Measurements from ENCODE around the gene NDUFB8. TPM values are rescaled to one million over a fixed set of nuclear protein-coding genes. Genes with fewer than 3 reads are reported as not detected.

Gene NDUFB8
- total and polyA plus RNA-seq, 4 experiments from 2014 or later = 141 to 613 (median 318) TPM

DNA sequence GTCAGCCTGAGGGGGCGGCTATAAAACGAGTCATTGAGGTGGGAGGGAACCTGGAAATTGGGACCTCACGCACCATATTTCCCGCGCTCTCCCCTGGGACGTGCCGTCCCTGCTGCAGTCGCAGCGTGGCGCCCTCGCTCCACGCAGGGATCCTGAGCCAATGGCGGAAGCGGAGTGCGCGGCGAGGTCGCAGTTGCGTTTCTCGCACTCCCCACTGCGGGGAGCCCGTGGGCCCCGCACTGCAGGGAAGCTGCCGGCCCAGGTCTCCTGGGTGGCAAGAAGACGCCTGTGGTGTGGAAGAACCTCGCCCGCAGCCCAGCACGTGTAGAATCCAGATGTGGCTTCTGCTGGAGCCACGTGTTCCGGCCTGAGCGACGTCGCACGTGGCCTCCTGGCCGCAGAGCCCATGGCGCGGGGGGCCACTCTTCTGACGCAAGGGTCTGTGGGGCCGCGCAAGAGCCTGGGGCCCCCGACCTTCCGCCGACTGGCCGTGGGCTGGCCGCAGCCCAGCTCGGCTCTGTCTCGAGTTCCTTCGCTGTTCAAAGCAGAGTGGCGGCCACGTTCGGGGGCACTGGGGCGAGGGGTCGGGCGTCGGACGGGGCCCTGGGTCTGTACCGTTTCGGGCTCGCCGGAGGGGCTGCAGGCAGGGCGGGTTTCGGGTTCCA is 32.5 kb upstream of the NDUFB8 start:
- Histone ChIP-seq H3K4me1 (ENCODE audit: insufficient read depth, low read length) (peaks cover 17% of the 10 kb centered on the region), H3K27ac (ENCODE audit: low read depth, low read length) (no peak overlapping the region), H3K27me3 (ENCODE audit: insufficient read depth, low read length) (no peaks in the 10 kb centered on the region), H3K36me3 (ENCODE audit: insufficient read depth, low read length) (no peaks in the 10 kb centered on the region), H3K9me3 (ENCODE audit: control insufficient read depth in 1 of 2, low read length in 2 of 2) (no peaks in the 10 kb centered on the region), H3K4me3 (ENCODE audit: low read length in 2 of 2) (no peak overlapping the region)
- Mint-ChIP-seq H3K9me3 (peaks cover 0 to 2% (median 0%) of the 10 kb centered on the region in 8 donors), H3K27ac (no peak overlapping the region), H3K4me3 (peak overlapping the region; percentile 7 to 71 (median 58)), H3K27me3 (peaks cover 26 to 43% of the 10 kb centered on the region in 2 donors), H3K4me1 (peaks cover 14 to 22% (median 16%) of the 10 kb centered on the region in 4 donors), H3K36me3 (peaks cover 7 to 11% of the 10 kb centered on the region in 2 donors)
- intact Hi-C loops (cut with micrococcal nuclease) = loop anchor here (1.0 to 10.0 kb wide), 6 partner anchors 165 to 452 kb away; partner anchors contain the start of genes LZTS2 and SLF2
- ChIA-PET CTCF (ENCODE audit: partially characterized antibody) (interaction anchor here (0.6 to 3.6 kb wide), 11 partner anchors 9 to 579 kb away, joined by 3 to 21 read pairs (median 3); partner anchors contain the start of genes PDZD7 and SFXN3), POLR2A (ENCODE audit: partially characterized antibody) (interaction anchor here (0.6 kb wide), 1 partner anchor 435 kb away, joined by 3 read pairs; no protein-coding TSS in a partner anchor)
- DNase-seq = peak; percentile 77 to 79 (median 79)

DNA sequence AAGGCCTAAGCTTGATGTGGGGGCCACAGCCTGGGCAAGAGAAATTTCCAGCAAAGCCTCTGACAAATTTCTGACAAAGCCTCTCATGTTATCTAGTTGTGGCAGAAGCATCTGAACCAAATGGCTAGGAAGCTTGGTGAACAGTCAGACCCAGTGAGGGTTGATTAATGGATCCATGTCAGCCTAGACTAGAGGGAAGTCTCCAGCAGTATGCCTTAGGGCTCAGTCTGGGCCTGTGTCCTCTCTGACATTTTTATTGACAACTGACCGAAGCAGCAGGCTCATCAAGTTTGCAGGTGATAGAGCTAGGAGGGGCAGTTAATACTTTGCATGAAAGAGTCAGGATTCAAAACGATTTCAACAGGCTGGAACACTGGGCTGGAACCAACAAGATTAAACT is 31.3 kb upstream of the NDUFB8 start:
- no peaks in the 10 kb centered on the region for H3K27me3 ChIP-seq (ENCODE audit: insufficient read depth, low read length)
- ChIA-PET POLR2A (ENCODE audit: partially characterized antibody) (no interaction called here), CTCF (ENCODE audit: partially characterized antibody) (interaction anchor here (1.2 to 3.6 kb wide), 6 partner anchors 181 to 453 kb away, joined by 3 to 21 read pairs (median 4); no protein-coding TSS in a partner anchor)
- H3K27ac ChIP-seq (ENCODE audit: low read depth, low read length) = no peak overlapping the region
- H3K36me3 Mint-ChIP-seq = peaks cover 18 to 20% of the 10 kb centered on the region in 2 donors
- no peaks in the 10 kb centered on the region for H3K9me3 ChIP-seq (ENCODE audit: control insufficient read depth in 1 of 2, low read length in 2 of 2)
- no peak for DNase-seq
- intact Hi-C loops (cut with micrococcal nuclease) = loop anchor here (5.0 to 10.0 kb wide), 3 partner anchors 166 to 436 kb away; partner anchors contain the start of genes LZTS2 and SLF2
- H3K4me1 Mint-ChIP-seq = peaks cover 14 to 22% (median 17%) of the 10 kb centered on the region in 4 donors
- peak overlapping the region in 5 of 8 donors; percentile 35 to 53 (median 50) for H3K4me3 Mint-ChIP-seq
- peaks cover 0 to 2% (median 0%) of the 10 kb centered on the region in 8 donors for H3K9me3 Mint-ChIP-seq
- no peaks in the 10 kb centered on the region for H3K36me3 ChIP-seq (ENCODE audit: insufficient read depth, low read length)
- no peak overlapping the region for H3K27ac Mint-ChIP-seq
- H3K4me3 ChIP-seq (ENCODE audit: low read length in 2 of 2) = no peak overlapping the region
- H3K27me3 Mint-ChIP-seq = peaks cover 15 to 31% of the 10 kb centered on the region in 2 donors
- H3K4me1 ChIP-seq (ENCODE audit: insufficient read depth, low read length) = peaks cover 17% of the 10 kb centered on the region

DNA sequence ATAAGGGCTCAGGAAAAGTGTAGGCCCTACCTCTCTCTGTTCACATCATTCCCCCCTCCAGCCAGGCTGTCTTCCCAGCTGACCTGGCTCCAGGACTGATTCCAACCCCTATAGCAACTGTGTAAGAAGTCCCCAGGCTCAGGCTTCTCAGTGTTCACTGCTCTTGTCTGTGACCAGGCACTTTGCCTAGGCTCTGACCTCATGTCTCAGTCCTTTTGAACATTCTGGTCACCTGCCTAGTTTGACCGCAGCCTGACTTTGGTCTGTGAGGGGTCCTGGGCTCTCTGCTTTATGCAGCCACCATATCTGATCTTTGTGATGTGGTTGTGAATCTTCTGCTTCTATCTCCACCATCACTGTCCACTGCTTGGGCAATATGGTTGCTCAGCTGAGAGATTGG is 30.6 kb upstream of the NDUFB8 start:
- H3K36me3 ChIP-seq (ENCODE audit: insufficient read depth, low read length) = no peaks in the 10 kb centered on the region
- DNase-seq = no peak
- H3K27me3 ChIP-seq (ENCODE audit: insufficient read depth, low read length) = no peaks in the 10 kb centered on the region
- peaks cover 17% of the 10 kb centered on the region for H3K4me1 ChIP-seq (ENCODE audit: insufficient read depth, low read length)
- Mint-ChIP-seq H3K9me3 (peaks cover 0 to 2% (median 0%) of the 10 kb centered on the region in 8 donors), H3K4me1 (peaks cover 14 to 22% (median 17%) of the 10 kb centered on the region in 4 donors), H3K36me3 (peaks cover 22 to 28% of the 10 kb centered on the region in 2 donors), H3K4me3 (no peak overlapping the region), H3K27ac (peak overlapping the region in 1 of 7 donors; percentile 17), H3K27me3 (peaks cover 11 to 26% of the 10 kb centered on the region in 2 donors)
- no peaks in the 10 kb centered on the region for H3K9me3 ChIP-seq (ENCODE audit: control insufficient read depth in 1 of 2, low read length in 2 of 2)
- CTCF ChIA-PET (ENCODE audit: partially characterized antibody) = interaction anchor here (1.2 to 3.6 kb wide), 5 partner anchors 181 to 454 kb away, joined by 3 to 21 read pairs (median 4); no protein-coding TSS in a partner anchor
- POLR2A ChIA-PET (ENCODE audit: partially characterized antibody) = no interaction called here
- intact Hi-C loops (cut with micrococcal nuclease) = loop anchor here (5.0 to 10.0 kb wide), 3 partner anchors 167 to 437 kb away; partner anchors contain the start of genes LZTS2 and SLF2
- no peak overlapping the region for H3K27ac ChIP-seq (ENCODE audit: low read depth, low read length)
- no peak overlapping the region for H3K4me3 ChIP-seq (ENCODE audit: low read length in 2 of 2)

DNA sequence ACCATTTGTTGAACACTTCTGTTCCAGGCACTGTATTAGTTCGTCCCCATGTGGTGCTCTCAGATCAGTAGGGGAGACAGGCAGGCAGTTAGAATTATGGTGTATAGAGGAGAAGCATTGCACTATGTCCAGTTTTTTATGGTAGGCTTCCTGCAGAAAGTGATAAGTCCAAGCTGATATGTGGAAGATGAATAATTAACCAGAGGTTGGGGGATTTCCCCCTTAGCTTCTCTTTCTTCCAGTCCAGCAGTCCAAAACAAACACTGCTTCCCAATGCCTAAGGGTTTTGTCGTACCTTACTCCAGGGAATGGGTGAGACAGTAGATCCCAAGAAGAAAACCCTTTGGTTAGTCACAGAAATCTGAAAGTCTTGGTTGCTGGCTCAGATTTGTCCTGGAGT is 25.2 kb upstream of the NDUFB8 start:
- POLR2A ChIA-PET (ENCODE audit: partially characterized antibody) = interaction anchor here (0.9 to 1.3 kb wide), 2 partner anchors 14 to 19 kb away, joined by 3 read pairs; partner anchors contain the start of gene HIF1AN
- H3K4me3 Mint-ChIP-seq = no peak overlapping the region

DNA sequence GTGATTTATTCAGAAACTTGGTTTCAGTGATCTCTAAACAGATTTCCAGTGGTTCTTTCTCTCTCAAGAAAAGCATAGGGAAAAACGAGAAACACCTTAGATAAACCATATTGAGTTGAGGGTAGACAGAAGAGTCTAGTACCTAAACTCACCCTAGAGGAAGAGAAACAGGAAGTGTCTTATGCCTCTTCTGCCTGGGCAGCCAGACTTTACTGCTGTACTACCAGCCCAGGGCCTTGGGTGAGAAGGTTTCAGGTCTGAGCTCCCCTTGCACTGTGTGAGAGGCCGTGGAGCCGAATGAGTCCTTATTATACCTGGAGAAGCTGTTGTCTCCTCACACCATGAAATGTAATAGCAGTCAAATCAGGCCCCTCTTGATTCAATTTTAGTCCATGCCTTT is 24.3 kb upstream of the NDUFB8 start:
- peaks cover 6% of the 10 kb centered on the region for H3K36me3 ChIP-seq (ENCODE audit: insufficient read depth, low read length)

More for the DNA sequence above, 25.2 kb upstream of the NDUFB8 start:
- Histone ChIP-seq H3K9me3 (ENCODE audit: control insufficient read depth in 1 of 2, low read length in 2 of 2) (no peaks in the 10 kb centered on the region), H3K4me1 (ENCODE audit: insufficient read depth, low read length) (no peaks in the 10 kb centered on the region), H3K27me3 (ENCODE audit: insufficient read depth, low read length) (no peaks in the 10 kb centered on the region), H3K4me3 (ENCODE audit: low read length in 2 of 2) (no peak overlapping the region), H3K27ac (ENCODE audit: low read depth, low read length) (no peak overlapping the region), H3K36me3 (ENCODE audit: insufficient read depth, low read length) (no peaks in the 10 kb centered on the region)
- Mint-ChIP-seq H3K36me3 (peaks cover 47 to 48% of the 10 kb centered on the region in 2 donors), H3K27me3 (no peaks in the 10 kb centered on the region), H3K9me3 (no peaks in the 10 kb centered on the region), H3K4me1 (peaks cover 0 to 2% (median 0%) of the 10 kb centered on the region in 4 donors), H3K27ac (no peak overlapping the region)
- intact Hi-C loops (cut with micrococcal nuclease) = no loop called here
- no peak for DNase-seq
- CTCF ChIA-PET (ENCODE audit: partially characterized antibody) = interaction anchor here (1.2 kb wide), 1 partner anchor 41 kb away, joined by 3 read pairs; no protein-coding TSS in a partner anchor

DNA sequence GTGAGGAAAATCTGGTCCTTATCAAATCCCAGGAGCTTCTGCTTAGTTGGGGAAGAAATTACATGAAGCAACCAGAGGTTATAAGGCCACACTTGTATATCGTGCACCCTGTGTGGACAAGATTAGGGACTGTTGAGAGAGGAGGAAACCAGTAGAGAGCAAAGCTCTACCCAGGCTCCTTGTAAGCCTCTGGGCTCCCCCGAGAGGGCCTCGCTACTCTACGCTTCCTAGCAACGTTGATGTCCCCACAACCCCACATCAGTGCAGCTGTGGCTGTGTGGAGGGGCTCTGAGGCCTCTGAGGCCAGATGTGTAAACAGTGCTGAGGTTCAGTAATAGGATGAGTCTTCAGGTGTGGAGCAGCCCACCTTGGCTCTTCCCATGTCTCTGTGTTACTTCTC is 22.1 kb upstream of the NDUFB8 start:
- Mint-ChIP-seq H3K27ac (no peak overlapping the region), H3K36me3 (peaks cover 65 to 67% of the 10 kb centered on the region in 2 donors), H3K4me1 (peaks cover 0 to under 1% (median 0%) of the 10 kb centered on the region in 4 donors), H3K9me3 (no peaks in the 10 kb centered on the region), H3K27me3 (no peaks in the 10 kb centered on the region), H3K4me3 (no peak overlapping the region)
- ChIA-PET CTCF (ENCODE audit: partially characterized antibody) (interaction anchor here (1.4 to 1.6 kb wide), 2 partner anchors 11 to 16 kb away, joined by 4 to 5 read pairs; partner anchors contain the start of gene HIF1AN), POLR2A (ENCODE audit: partially characterized antibody) (no interaction called here)
- Histone ChIP-seq H3K36me3 (ENCODE audit: insufficient read depth, low read length) (peaks cover 27% of the 10 kb centered on the region), H3K27me3 (ENCODE audit: insufficient read depth, low read length) (no peaks in the 10 kb centered on the region), H3K4me1 (ENCODE audit: insufficient read depth, low read length) (no peaks in the 10 kb centered on the region), H3K27ac (ENCODE audit: low read depth, low read length) (no peak overlapping the region), H3K9me3 (ENCODE audit: control insufficient read depth in 1 of 2, low read length in 2 of 2) (no peaks in the 10 kb centered on the region), H3K4me3 (ENCODE audit: low read length in 2 of 2) (no peak overlapping the region)
- intact Hi-C loops (cut with micrococcal nuclease) = no loop called here
- DNase-seq = no peak

More for the DNA sequence above, 24.3 kb upstream of the NDUFB8 start:
- Histone ChIP-seq H3K27me3 (ENCODE audit: insufficient read depth, low read length) (no peaks in the 10 kb centered on the region), H3K4me1 (ENCODE audit: insufficient read depth, low read length) (no peaks in the 10 kb centered on the region), H3K27ac (ENCODE audit: low read depth, low read length) (no peak overlapping the region), H3K4me3 (ENCODE audit: low read length in 2 of 2) (no peak overlapping the region), H3K9me3 (ENCODE audit: control insufficient read depth in 1 of 2, low read length in 2 of 2) (no peaks in the 10 kb centered on the region)
- CTCF ChIA-PET (ENCODE audit: partially characterized antibody) = interaction anchor here (0.9 to 1.6 kb wide), 4 partner anchors 8 to 19 kb away, joined by 3 to 4 read pairs (median 4); partner anchors contain the start of gene HIF1AN
- Mint-ChIP-seq H3K4me3 (no peak overlapping the region), H3K27ac (peak overlapping the region in 2 of 7 donors; percentile 12 to 41), H3K36me3 (peaks cover 56 to 57% of the 10 kb centered on the region in 2 donors), H3K4me1 (peaks cover 0 to 2% (median 0%) of the 10 kb centered on the region in 4 donors), H3K9me3 (no peaks in the 10 kb centered on the region), H3K27me3 (no peaks in the 10 kb centered on the region)
- POLR2A ChIA-PET (ENCODE audit: partially characterized antibody) = no interaction called here
- no peak for DNase-seq
- intact Hi-C loops (cut with micrococcal nuclease) = no loop called here

DNA sequence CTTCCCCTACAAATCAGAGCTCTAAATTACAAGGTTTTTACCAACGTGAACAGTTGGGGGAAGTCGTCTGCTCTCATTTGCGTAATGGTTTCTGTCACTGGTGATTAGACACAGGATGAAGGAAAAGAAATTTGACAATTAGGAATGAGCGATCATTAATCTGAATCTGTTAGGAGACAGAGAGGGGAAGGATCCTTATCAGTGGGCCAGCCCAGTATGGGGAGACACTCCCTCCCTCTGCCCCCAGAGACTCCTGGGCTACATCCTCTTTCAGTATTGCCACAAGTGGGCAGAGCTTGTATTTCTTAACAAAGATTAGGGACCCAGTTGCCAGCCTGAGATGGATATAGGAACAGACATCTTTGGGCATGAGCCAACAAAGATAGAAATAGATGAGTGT is 21.5 kb upstream of the NDUFB8 start:
- Mint-ChIP-seq H3K4me3 (no peak overlapping the region), H3K27me3 (no peaks in the 10 kb centered on the region), H3K27ac (peak overlapping the region in 2 of 7 donors; percentile 1 to 47), H3K4me1 (no peaks in the 10 kb centered on the region), H3K36me3 (peaks cover 66% of the 10 kb centered on the region in 2 donors), H3K9me3 (no peaks in the 10 kb centered on the region)
- Histone ChIP-seq H3K27ac (ENCODE audit: low read depth, low read length) (no peak overlapping the region), H3K36me3 (ENCODE audit: insufficient read depth, low read length) (peaks cover 27% of the 10 kb centered on the region), H3K9me3 (ENCODE audit: control insufficient read depth in 1 of 2, low read length in 2 of 2) (no peaks in the 10 kb centered on the region), H3K27me3 (ENCODE audit: insufficient read depth, low read length) (no peaks in the 10 kb centered on the region), H3K4me1 (ENCODE audit: insufficient read depth, low read length) (no peaks in the 10 kb centered on the region), H3K4me3 (ENCODE audit: low read length in 2 of 2) (no peak overlapping the region)
- intact Hi-C loops (cut with micrococcal nuclease) = no loop called here
- ChIA-PET CTCF (ENCODE audit: partially characterized antibody) (interaction anchor here (0.7 to 1.6 kb wide), 4 partner anchors 11 to 33 kb away, joined by 4 to 6 read pairs (median 4); partner anchors contain the start of gene HIF1AN), POLR2A (ENCODE audit: partially characterized antibody) (no interaction called here)
- DNase-seq = no peak
